A673 (cell line): ENCODE data around the gene RPAP3.

Experiments used
- EZH2 ChIP-seq: fragments of 200-600 bp; sonication (generic); IDR thresholded peaks from 2 replicates; pipeline ENCODE4 v1.6.1; 2017; ENCODE audit warnings: borderline replicate concordance, low read depth, mild to moderate bottlenecking, mixed read lengths, antibody characterized with exemption, low read length; ENCODE audit not compliant: poor library complexity, severe bottlenecking
- TF ChIP-seq, protein P1 (sequence below): fragments of 300-800, 200-600 bp; sonication (generic); conservative IDR thresholded peaks from 2 replicates; pipeline ENCODE4 v1.5.1; 2017; ENCODE audit warnings: low read depth, mild to moderate bottlenecking, antibody characterized with exemption, low read length, moderate library complexity, mixed read lengths

GRCh38 chr12:47747126-47747525 is 41.3 kb upstream of the RPAP3 start:
- TF ChIP-seq, protein P1, sequence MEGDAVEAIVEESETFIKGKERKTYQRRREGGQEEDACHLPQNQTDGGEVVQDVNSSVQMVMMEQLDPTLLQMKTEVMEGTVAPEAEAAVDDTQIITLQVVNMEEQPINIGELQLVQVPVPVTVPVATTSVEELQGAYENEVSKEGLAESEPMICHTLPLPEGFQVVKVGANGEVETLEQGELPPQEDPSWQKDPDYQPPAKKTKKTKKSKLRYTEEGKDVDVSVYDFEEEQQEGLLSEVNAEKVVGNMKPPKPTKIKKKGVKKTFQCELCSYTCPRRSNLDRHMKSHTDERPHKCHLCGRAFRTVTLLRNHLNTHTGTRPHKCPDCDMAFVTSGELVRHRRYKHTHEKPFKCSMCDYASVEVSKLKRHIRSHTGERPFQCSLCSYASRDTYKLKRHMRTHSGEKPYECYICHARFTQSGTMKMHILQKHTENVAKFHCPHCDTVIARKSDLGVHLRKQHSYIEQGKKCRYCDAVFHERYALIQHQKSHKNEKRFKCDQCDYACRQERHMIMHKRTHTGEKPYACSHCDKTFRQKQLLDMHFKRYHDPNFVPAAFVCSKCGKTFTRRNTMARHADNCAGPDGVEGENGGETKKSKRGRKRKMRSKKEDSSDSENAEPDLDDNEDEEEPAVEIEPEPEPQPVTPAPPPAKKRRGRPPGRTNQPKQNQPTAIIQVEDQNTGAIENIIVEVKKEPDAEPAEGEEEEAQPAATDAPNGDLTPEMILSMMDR, result no peak
- TF ChIP-seq EZH2, result no peak
